ENCODE measurements around the gene KCNMB2.

KCNMB2 gene

DNA sequence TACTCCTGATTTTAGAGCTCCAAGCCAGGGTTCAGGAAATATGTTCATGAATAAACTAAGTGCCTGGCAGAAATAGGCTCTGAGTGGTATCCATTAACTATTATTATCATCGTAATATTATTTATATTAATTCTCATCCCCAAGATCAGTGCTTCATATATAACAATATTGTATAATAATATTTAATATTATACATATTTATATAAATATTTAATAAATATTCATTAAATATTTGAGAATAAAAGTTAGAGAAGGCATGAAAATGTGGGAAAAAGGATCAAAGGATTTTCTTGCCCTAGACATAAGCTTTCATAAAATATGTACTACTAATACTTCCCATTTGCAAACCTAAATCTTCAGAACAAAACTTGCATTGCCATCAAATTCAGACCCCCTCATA is 338.9 kb downstream of the KCNMB2 start:
- DNase-seq (ENCODE audit: low read depth): no peak

- no peak for DNase-seq (ENCODE audit: low read depth)
Measured at GRCh38 chr3:178875836-178876235, 339.6 kb downstream of the KCNMB2 start.

DNA sequence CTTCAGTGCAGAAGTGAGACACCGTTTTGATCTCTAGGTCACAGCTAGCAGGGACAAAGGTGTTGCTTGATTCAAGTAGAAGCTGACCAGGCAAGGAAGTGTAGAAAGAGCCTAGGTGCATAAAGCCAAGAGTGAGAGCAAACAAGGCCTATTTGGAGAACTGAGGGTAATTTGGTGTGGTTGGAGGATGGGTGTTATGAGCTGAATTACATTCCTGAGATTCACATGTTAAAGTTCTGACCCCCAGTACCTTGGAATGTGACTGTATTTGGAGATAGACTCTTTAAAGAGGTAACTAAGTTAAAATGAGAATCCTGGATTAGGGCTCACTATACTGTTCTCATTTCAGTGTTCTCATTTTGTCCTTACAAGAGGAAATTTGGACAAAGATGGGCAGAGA is 344.0 kb downstream of the KCNMB2 start:
- DNase-seq (ENCODE audit: low read depth): no peak
